DMS79 (cell line): ENCODE measurements around the gene LSAMP.

ENCODE experiments used
- DNase-seq: peaks from one replicate; lab custom pipeline; 2025; lab: John Stamatoyannopoulos, UW

The LSAMP gene

GRCh38 chr3:116164039-116164438 is 281.2 kb downstream of the LSAMP start:
- DNase-seq, result no peak

GRCh38 chr3:116161575-116162525 is 283.4 kb downstream of the LSAMP start:
- DNase-seq, result no peak

- DNase-seq, result no peak
Measured at GRCh38 chr3:116160594-116160993, 284.7 kb downstream of the LSAMP start.

GRCh38 chr3:116155841-116156240 is 289.4 kb downstream of the LSAMP start:
- DNase-seq, result no peak

GRCh38 chr3:116154389-116154788 is 290.9 kb downstream of the LSAMP start:
- DNase-seq, result no peak

GRCh38 chr3:116153174-116153573 is 292.1 kb downstream of the LSAMP start:
- no peak for DNase-seq

GRCh38 chr3:116150655-116151167 is 294.6 kb downstream of the LSAMP start:
- no peak for DNase-seq

- no peak for DNase-seq
Measured at GRCh38 chr3:116148881-116149851, 296.1 kb downstream of the LSAMP start.

- no peak for DNase-seq
Measured at GRCh38 chr3:116145613-116146012, 299.7 kb downstream of the LSAMP start.

GRCh38 chr3:116141724-116142123 is 303.6 kb downstream of the LSAMP start:
- DNase-seq, result no peak

GRCh38 chr3:116140100-116140689 is 305.1 kb downstream of the LSAMP start:
- DNase-seq, result no peak

GRCh38 chr3:116139641-116140040 is 305.6 kb downstream of the LSAMP start:
- no peak for DNase-seq

- DNase-seq, result no peak
Measured at GRCh38 chr3:116135457-116136085, 309.7 kb downstream of the LSAMP start.

GRCh38 chr3:116129187-116129946 is 315.9 kb downstream of the LSAMP start:
- DNase-seq, result no peak

GRCh38 chr3:116127464-116127863 is 317.8 kb downstream of the LSAMP start:
- DNase-seq, result no peak

- DNase-seq, result no peak
Measured at GRCh38 chr3:116124166-116124565, 321.1 kb downstream of the LSAMP start.

GRCh38 chr3:116118475-116119169 is 326.7 kb downstream of the LSAMP start:
- no peak for DNase-seq

- DNase-seq, result no peak
Measured at GRCh38 chr3:116114586-116114985, 330.7 kb downstream of the LSAMP start.

- no peak for DNase-seq
Measured at GRCh38 chr3:116112696-116113095, 332.6 kb downstream of the LSAMP start.

GRCh38 chr3:116111765-116112164 is 333.5 kb downstream of the LSAMP start:
- DNase-seq, result no peak
